A549 (cell line): ENCODE results near the gene FAM3A. TPM values are rescaled to one million over a fixed set of nuclear protein-coding genes. Genes with fewer than 3 reads are reported as not detected.

ENCODE experiments used
- ATAC-seq, 2 experiments: fragments of 200-7000 bp in 1 of 2; fragments of >200 bp in 1 of 2; cut with Nextera tagmentation in 1 of 2; cut with Tn5 transposase in 1 of 2; 3 replicates each; pipeline versions ENCODE4 v1.8.0 to v1.9.1; 2018 to 2020; ENCODE audit warnings: mild to moderate bottlenecking in 1 of 2, moderate library complexity in 1 of 2
- CTCF ChIA-PET: fragments of 300-600 bp; sonication (Branson Sonifier 250); formaldehyde crosslinking; extraction: SDS; loops from one replicate; lab custom pipeline; 2021; ENCODE audit warnings: antibody characterized with exemption, inconsistent platforms; lab: Yijun Ruan, JAX
- POLR2A ChIA-PET: fragments of 350-600 bp; formaldehyde crosslinking; extraction: SDS; loops from one replicate; lab custom pipeline; 2021; ENCODE audit warnings: antibody characterized with exemption, inconsistent platforms; lab: Yijun Ruan, JAX
- DNase-seq, 2 experiments: peaks; one replicate each; pipeline versions ENCODE4 v3.0.0 to v3.0.0-alpha.2; 2011 to 2016; ENCODE audit warnings: low read depth in 1 of 2, low spot score in 1 of 2
- FAIRE-seq: peaks from 2 replicates; lab custom pipeline; 2011; peaks lifted over from hg19 to GRCh38; lab: Jason Lieb, UNC
- H3K27ac ChIP-seq, 2 experiments: fragments of >200 bp; sonication (Bioruptor Twin); formaldehyde crosslinking; 3 replicates each; pipeline ENCODE4 v1.5.1; 2016 to 2017
- H3K4me1 ChIP-seq: fragments of >200 bp; sonication (Bioruptor Twin); formaldehyde crosslinking; 3 replicates; pipeline ENCODE4 v1.6.1; 2016
- H3K4me2 ChIP-seq: fragments of >200 bp; sonication (Bioruptor Twin); formaldehyde crosslinking; 3 replicates; pipeline ENCODE4 v1.6.1; 2016
- H3K4me3 ChIP-seq: fragments of >200 bp; sonication (Bioruptor Twin); formaldehyde crosslinking; 3 replicates; pipeline ENCODE4 v1.5.1; 2016
- H3K9me3 ChIP-seq: fragments of >200 bp; sonication (Bioruptor Twin); formaldehyde crosslinking; 3 replicates; pipeline ENCODE4 v1.6.1; 2016
- BHLHE40 ChIP-seq: IDR thresholded peaks from 2 replicates; pipeline ENCODE4 v1.6.1; 2012; ENCODE audit warnings: low read depth, low read length, inconsistent platforms
- CBX8 ChIP-seq: fragments of 200-600 bp; sonication (generic); IDR thresholded peaks from 2 replicates; pipeline ENCODE4 v1.6.1; 2016
- CEBPB ChIP-seq, 2 experiments: fragments of >200 bp in 1 of 2; sonication (Bioruptor Twin) in 1 of 2; formaldehyde crosslinking in 1 of 2; IDR thresholded peaks; 2 replicates each; pipeline ENCODE4 v1.6.1; 2012 to 2016
- CHD4 ChIP-seq: fragments of 200-600 bp; sonication (generic); IDR thresholded peaks from 2 replicates; pipeline ENCODE4 v1.6.1; 2016; ENCODE audit warnings: antibody characterized with exemption, mild to moderate bottlenecking, borderline replicate concordance
- ESRRA ChIP-seq: fragments of 150-350 bp; IDR thresholded peaks from 2 replicates; pipeline ENCODE4 v1.6.1; 2014; ENCODE audit warnings: mild to moderate bottlenecking, low read length, borderline replicate concordance
- FOXS1 ChIP-seq: fragments of 250-450 bp; sonication (Bioruptor Pico); IDR thresholded peaks from 2 replicates; pipeline ENCODE4 v1.5.0; 2020; ENCODE audit warnings: mild to moderate bottlenecking, moderate library complexity
- GATA3 ChIP-seq: IDR thresholded peaks from 2 replicates; pipeline ENCODE4 v1.6.1; 2012; ENCODE audit warnings: borderline replicate concordance
- HES2 ChIP-seq: fragments of >200 bp; sonication (Bioruptor Twin); formaldehyde crosslinking; IDR thresholded peaks from 2 replicates; pipeline ENCODE4 v1.6.1; 2016
- HEYL ChIP-seq: fragments of 250-450 bp; sonication (Bioruptor Pico); IDR thresholded peaks from 2 replicates; pipeline ENCODE4 v1.8.0; 2021; ENCODE audit warnings: mild to moderate bottlenecking, moderate library complexity
- HOXB13 ChIP-seq: fragments of 250-450 bp; sonication (Bioruptor Pico); IDR thresholded peaks from 2 replicates; pipeline ENCODE4 v1.5.0; 2020; ENCODE audit warnings: low read depth, mild to moderate bottlenecking, moderate library complexity
- JUNB ChIP-seq: fragments of >200 bp; sonication (Bioruptor Twin); formaldehyde crosslinking; IDR thresholded peaks from 2 replicates; pipeline ENCODE4 v1.6.1; 2016
- KDM5A ChIP-seq: fragments of 200-600 bp; sonication (generic); IDR thresholded peaks from 2 replicates; pipeline ENCODE4 v1.6.1; 2016; ENCODE audit warnings: antibody characterized with exemption, mild to moderate bottlenecking
- MAZ ChIP-seq: fragments of 150-350 bp; IDR thresholded peaks from 2 replicates; pipeline ENCODE4 v1.6.1; 2014; ENCODE audit warnings: antibody characterized with exemption, low read depth, low read length, borderline replicate concordance
- POLR2AphosphoS2 ChIP-seq: conservative IDR thresholded peaks from 2 replicates; pipeline ENCODE4 v1.6.1; 2012; ENCODE audit warnings: low read length, improper control_type of control experiment, inconsistent platforms
- RAD21 ChIP-seq, 2 experiments: fragments of >200 bp in 1 of 2; sonication (Bioruptor Twin) in 1 of 2; formaldehyde crosslinking in 1 of 2; IDR thresholded peaks in 1 of 2; conservative IDR thresholded peaks in 1 of 2; 2 replicates in 1 of 2; 3 replicates in 1 of 2; pipeline ENCODE4 v1.6.1; 2012 to 2018; ENCODE audit warnings: inconsistent platforms in 1 of 2
- RCOR1 ChIP-seq: fragments of 150-350 bp; IDR thresholded peaks from 2 replicates; pipeline ENCODE4 v1.6.1; 2014; ENCODE audit warnings: antibody characterized with exemption, low read length, low read depth
- ZNF302 ChIP-seq: fragments of 250-450 bp; sonication (Bioruptor Pico); IDR thresholded peaks from 2 replicates; pipeline ENCODE4 v1.9.0; 2021; ENCODE audit warnings: inconsistent platforms, mild to moderate bottlenecking, moderate library complexity
- WGBS: methylation state at CpG from one replicate; pipeline ENCODE4 v1.1.6; 2017; ENCODE audit errors: missing lambda C conversion rate; 5-methylcytosine and 5-hydroxymethylcytosine counted together
- polyA plus RNA-seq, 4 experiments: library from polyadenylated mRNA; depleted of rRNA in 3 of 4; stranded (reverse); fragments of >200 nt; fragmentation: RNase III in 1 of 4; extraction: RNeasy Plus Mini Kit Qiagen cat#74134 plus additional on column Dnase treatment in 1 of 4; gene quantifications; 2 replicates in 3 of 4; 3 replicates in 1 of 4; pipeline ENCODE4 v1.2.3, GENCODE V29; 2011 to 2017
- TF ChIP-seq, protein P1 (sequence below): fragments of 450-650 bp; IDR thresholded peaks from 2 replicates; pipeline ENCODE4 v1.6.1; 2014; ENCODE audit warnings: antibody characterized with exemption
- TF ChIP-seq, protein P2 (sequence below): fragments of >200 bp; sonication (Bioruptor Twin); formaldehyde crosslinking; IDR thresholded peaks from 3 replicates; pipeline ENCODE4 v1.5.1; 2016
- TF ChIP-seq, protein P3 (sequence below): fragments of 250-450 bp; sonication (Bioruptor Pico); IDR thresholded peaks from 2 replicates; pipeline ENCODE4 v1.5.0; 2021; ENCODE audit warnings: mild to moderate bottlenecking, moderate library complexity, borderline replicate concordance
- TF ChIP-seq, protein P4 (sequence below): IDR thresholded peaks from 2 replicates; pipeline ENCODE4 v1.6.1; 2012
- TF ChIP-seq, protein P5 (sequence below): fragments of 250-450 bp; sonication (Bioruptor Pico); IDR thresholded peaks from 2 replicates; pipeline ENCODE4 v1.5.0; 2020; ENCODE audit warnings: low read depth, mild to moderate bottlenecking, moderate library complexity

FAM3A gene
- polyA plus RNA-seq, 2 of the 4 experiments (the other 2 are of a cell fraction) = 21.7 to 36.7 TPM

- H3K4me1 ChIP-seq = peaks cover 11% of the 10 kb centered on the region
- ATAC-seq = 0 out of 6 replicates have a peak, but pooled peaks of 1 of the 2 experiments have one; percentile 3
- no peak overlapping the region for H3K27ac ChIP-seq
- no peak for TF ChIP-seq GATA3
- TF ChIP-seq, protein P1, sequence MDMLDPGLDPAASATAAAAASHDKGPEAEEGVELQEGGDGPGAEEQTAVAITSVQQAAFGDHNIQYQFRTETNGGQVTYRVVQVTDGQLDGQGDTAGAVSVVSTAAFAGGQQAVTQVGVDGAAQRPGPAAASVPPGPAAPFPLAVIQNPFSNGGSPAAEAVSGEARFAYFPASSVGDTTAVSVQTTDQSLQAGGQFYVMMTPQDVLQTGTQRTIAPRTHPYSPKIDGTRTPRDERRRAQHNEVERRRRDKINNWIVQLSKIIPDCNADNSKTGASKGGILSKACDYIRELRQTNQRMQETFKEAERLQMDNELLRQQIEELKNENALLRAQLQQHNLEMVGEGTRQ = no peak
- no peak for TF ChIP-seq CEBPB (IDR thresholded peaks at IDR 0.05)
- TF ChIP-seq, protein P2, sequence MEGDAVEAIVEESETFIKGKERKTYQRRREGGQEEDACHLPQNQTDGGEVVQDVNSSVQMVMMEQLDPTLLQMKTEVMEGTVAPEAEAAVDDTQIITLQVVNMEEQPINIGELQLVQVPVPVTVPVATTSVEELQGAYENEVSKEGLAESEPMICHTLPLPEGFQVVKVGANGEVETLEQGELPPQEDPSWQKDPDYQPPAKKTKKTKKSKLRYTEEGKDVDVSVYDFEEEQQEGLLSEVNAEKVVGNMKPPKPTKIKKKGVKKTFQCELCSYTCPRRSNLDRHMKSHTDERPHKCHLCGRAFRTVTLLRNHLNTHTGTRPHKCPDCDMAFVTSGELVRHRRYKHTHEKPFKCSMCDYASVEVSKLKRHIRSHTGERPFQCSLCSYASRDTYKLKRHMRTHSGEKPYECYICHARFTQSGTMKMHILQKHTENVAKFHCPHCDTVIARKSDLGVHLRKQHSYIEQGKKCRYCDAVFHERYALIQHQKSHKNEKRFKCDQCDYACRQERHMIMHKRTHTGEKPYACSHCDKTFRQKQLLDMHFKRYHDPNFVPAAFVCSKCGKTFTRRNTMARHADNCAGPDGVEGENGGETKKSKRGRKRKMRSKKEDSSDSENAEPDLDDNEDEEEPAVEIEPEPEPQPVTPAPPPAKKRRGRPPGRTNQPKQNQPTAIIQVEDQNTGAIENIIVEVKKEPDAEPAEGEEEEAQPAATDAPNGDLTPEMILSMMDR = no peak
- no peak for TF ChIP-seq KDM5A
- no peak for TF ChIP-seq RCOR1
- TF ChIP-seq ESRRA = no peak
- no peak for TF ChIP-seq POLR2AphosphoS2
- no peak for TF ChIP-seq ZNF302 (CRISPR knock-in tag)
- no peak for TF ChIP-seq HEYL
- no peak for TF ChIP-seq HOXB13 (CRISPR knock-in tag)
- TF ChIP-seq, protein P3, sequence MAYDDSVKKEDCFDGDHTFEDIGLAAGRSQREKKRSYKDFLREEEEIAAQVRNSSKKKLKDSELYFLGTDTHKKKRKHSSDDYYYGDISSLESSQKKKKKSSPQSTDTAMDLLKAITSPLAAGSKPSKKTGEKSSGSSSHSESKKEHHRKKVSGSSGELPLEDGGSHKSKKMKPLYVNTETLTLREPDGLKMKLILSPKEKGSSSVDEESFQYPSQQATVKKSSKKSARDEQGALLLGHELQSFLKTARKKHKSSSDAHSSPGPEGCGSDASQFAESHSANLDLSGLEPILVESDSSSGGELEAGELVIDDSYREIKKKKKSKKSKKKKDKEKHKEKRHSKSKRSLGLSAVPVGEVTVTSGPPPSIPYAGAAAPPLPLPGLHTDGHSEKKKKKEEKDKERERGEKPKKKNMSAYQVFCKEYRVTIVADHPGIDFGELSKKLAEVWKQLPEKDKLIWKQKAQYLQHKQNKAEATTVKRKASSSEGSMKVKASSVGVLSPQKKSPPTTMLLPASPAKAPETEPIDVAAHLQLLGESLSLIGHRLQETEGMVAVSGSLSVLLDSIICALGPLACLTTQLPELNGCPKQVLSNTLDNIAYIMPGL = no peak
- no peak for TF ChIP-seq FOXS1 (CRISPR knock-in tag)
- H3K4me3 ChIP-seq = no peak overlapping the region
- FAIRE-seq = no peak
- no peak overlapping the region for H3K4me2 ChIP-seq
- no peaks in the 10 kb centered on the region for H3K9me3 ChIP-seq
- ChIA-PET POLR2A (interaction anchor here (1.4 kb wide), 1 partner anchor 19 kb away, joined by 4 read pairs; the partner anchor contains the start of gene LAGE3), CTCF (interaction anchor here (1.1 kb wide), 1 partner anchor 68 kb away, joined by 3 read pairs; no protein-coding TSS in a partner anchor)
- 80% methylated on average over 4 of the region's 14 CpGs for WGBS
- no peak for DNase-seq
Measured at GRCh38 chrX:154459832-154460231, 56.2 kb downstream of the FAM3A start.

GRCh38 chrX:154458954-154459778, 56.9 kb downstream of the FAM3A start:
- WGBS = 77% methylated on average over 9 of the region's 15 CpGs
- no peak for FAIRE-seq
- ATAC-seq = peak; percentile 62 to 76
- H3K9me3 ChIP-seq = no peaks in the 10 kb centered on the region
- H3K4me2 ChIP-seq = peak overlapping the region; percentile 98
- H3K4me3 ChIP-seq = peak overlapping the region; percentile 59
- no peak for DNase-seq
- peak overlapping the region; percentile 74 to 97; a peak in 4 of 6 replicates for H3K27ac ChIP-seq
- ChIA-PET POLR2A (interaction anchor here (0.6 to 1.4 kb wide), 4 partner anchors 17 to 370 kb away, joined by 3 to 13 read pairs (median 5); partner anchors contain the start of gene LAGE3), CTCF (interaction anchor here (1.1 kb wide), 1 partner anchor 68 kb away, joined by 3 read pairs; no protein-coding TSS in a partner anchor)
- H3K4me1 ChIP-seq = peaks cover 11% of the 10 kb centered on the region
- TF ChIP-seq BHLHE40 (no peak), MAZ (no peak), HOXB13 (CRISPR knock-in tag) (no peak), ESRRA (no peak), FOXS1 (CRISPR knock-in tag) (no peak), RCOR1 (no peak), CHD4 (no peak), JUNB (no peak), CBX8 (no peak), RAD21 (conservative IDR thresholded peaks at IDR 0.05 in 1 of 2, IDR thresholded peaks at IDR 0.05 in 1 of 2) (no peak), HES2 (no peak)
- TF ChIP-seq, protein P2 = no peak
- TF ChIP-seq, protein P4, sequence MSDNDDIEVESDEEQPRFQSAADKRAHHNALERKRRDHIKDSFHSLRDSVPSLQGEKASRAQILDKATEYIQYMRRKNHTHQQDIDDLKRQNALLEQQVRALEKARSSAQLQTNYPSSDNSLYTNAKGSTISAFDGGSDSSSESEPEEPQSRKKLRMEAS = no peak
- TF ChIP-seq, protein P5, sequence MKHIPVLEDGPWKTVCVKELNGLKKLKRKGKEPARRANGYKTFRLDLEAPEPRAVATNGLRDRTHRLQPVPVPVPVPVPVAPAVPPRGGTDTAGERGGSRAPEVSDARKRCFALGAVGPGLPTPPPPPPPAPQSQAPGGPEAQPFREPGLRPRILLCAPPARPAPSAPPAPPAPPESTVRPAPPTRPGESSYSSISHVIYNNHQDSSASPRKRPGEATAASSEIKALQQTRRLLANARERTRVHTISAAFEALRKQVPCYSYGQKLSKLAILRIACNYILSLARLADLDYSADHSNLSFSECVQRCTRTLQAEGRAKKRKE (CRISPR knock-in tag) = no peak
- TF ChIP-seq, protein P3 = no peak
